Measurements from ENCODE around the gene ADCY4. TPM values are rescaled to one million over a fixed set of nuclear protein-coding genes. Genes with fewer than 3 reads are reported as not detected.

ADCY4 gene
- total RNA-seq, 2 experiments from 2014 or later, result 2.0 to 3.4 TPM

DNA sequence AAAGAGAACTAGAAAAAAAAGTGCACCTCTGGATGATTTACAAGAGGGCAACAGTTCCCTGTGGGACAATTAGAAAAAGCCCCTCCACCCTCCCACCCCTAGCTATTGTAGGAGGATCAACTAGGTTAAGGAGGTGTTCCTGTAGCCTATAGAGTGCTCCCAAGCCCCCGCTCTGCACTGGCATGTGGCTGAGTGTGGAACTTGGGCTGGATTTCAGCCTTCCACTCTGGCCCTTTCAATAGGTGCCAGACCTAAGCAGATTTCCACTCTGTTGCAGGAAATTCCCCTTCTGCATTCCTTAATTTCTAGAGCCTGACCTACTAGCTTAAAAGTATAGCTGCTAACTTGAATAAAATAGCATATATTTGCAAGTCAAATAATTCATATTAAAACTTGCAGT lies 35.9 kb upstream of the ADCY4 start:
- H3K4me2 ChIP-seq (ENCODE audit: low read length), result no peak overlapping the region
- H4K20me1 ChIP-seq (ENCODE audit: insufficient read depth, low read length), result no peaks in the 10 kb centered on the region
- peaks cover 9% of the 10 kb centered on the region; the same call in 1 of the 2 replicates for H3K36me3 ChIP-seq (ENCODE audit: insufficient read depth, low read length)
- intact Hi-C loops (cut with micrococcal nuclease; ENCODE audit: unreplicated experiment), result no loop called here
- no peak overlapping the region for H2AFZ ChIP-seq (ENCODE audit: low read length)
- H3K9me3 ChIP-seq (ENCODE audit: low read length), result no peaks in the 10 kb centered on the region
- CTCF ChIA-PET (ENCODE audit: unreplicated experiment), result interaction anchor here (0.5 to 0.6 kb wide), 2 partner anchors 64 to 105 kb away, joined by 3 to 5 read pairs; no protein-coding TSS in a partner anchor
- POLR2A ChIA-PET, result interaction anchor here (0.6 to 1.4 kb wide), 5 partner anchors 14 to 61 kb away, joined by 3 to 6 read pairs (median 5); no protein-coding TSS in a partner anchor
- DNase-seq (ENCODE audit: low spot score), result no peak
- H3K4me1 ChIP-seq (ENCODE audit: insufficient read depth, low read length, poor library complexity, severe bottlenecking), result peaks cover 19% of the 10 kb centered on the region
- H3K9me2 ChIP-seq (ENCODE audit: insufficient read depth, low read length), result no peaks in the 10 kb centered on the region
- H3K27ac ChIP-seq (ENCODE audit: low read depth, low read length, poor library complexity, severe bottlenecking), result no peak overlapping the region
- TF ChIP-seq EZH2phosphoT487 (IDR thresholded peaks at IDR 0.05; ENCODE audit: borderline replicate concordance, low read depth, low read length), result no peak
- TF ChIP-seq, protein P1, sequence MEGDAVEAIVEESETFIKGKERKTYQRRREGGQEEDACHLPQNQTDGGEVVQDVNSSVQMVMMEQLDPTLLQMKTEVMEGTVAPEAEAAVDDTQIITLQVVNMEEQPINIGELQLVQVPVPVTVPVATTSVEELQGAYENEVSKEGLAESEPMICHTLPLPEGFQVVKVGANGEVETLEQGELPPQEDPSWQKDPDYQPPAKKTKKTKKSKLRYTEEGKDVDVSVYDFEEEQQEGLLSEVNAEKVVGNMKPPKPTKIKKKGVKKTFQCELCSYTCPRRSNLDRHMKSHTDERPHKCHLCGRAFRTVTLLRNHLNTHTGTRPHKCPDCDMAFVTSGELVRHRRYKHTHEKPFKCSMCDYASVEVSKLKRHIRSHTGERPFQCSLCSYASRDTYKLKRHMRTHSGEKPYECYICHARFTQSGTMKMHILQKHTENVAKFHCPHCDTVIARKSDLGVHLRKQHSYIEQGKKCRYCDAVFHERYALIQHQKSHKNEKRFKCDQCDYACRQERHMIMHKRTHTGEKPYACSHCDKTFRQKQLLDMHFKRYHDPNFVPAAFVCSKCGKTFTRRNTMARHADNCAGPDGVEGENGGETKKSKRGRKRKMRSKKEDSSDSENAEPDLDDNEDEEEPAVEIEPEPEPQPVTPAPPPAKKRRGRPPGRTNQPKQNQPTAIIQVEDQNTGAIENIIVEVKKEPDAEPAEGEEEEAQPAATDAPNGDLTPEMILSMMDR (conservative IDR thresholded peaks at IDR 0.05; ENCODE audit: low read length), result no peak
- peaks cover 3% of the 10 kb centered on the region; the same call in 1 of the 2 replicates for H3K79me2 ChIP-seq (ENCODE audit: insufficient read depth, low read depth, low read length)
- no peak overlapping the region for H3K4me3 ChIP-seq (ENCODE audit: low read depth, low read length, poor library complexity, severe bottlenecking)
- BruUV-seq (replicated peaks), result no TSS peak

DNA sequence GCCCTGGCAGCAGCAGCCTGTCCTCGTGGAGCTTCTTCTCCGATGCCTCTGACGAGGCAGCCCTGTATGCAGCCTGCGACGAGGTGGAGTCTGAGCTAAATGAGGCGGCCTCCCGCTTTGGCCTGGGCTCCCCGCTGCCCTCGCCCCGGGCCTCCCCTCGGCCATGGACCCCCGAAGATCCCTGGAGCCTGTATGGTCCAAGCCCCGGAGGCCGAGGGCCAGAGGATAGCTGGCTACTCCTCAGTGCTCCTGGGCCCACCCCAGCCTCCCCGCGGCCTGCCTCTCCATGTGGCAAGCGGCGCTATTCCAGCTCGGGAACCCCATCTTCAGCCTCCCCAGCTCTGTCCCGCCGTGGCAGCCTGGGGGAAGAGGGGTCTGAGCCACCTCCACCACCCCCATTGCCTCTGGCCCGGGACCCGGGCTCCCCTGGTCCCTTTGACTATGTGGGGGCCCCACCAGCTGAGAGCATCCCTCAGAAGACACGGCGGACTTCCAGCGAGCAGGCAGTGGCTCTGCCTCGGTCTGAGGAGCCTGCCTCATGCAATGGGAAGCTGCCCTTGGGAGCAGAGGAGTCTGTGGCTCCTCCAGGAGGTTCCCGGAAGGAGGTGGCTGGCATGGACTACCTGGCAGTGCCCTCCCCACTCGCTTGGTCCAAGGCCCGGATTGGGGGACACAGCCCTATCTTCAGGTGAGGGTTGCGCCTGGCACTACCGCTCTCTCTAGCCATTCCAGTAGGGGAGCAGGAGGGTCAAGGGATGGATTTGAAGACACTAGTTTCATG lies 35.2 kb upstream of the ADCY4 start:
- Histone ChIP-seq H3K79me2 (ENCODE audit: insufficient read depth, low read depth, low read length) (peaks cover 3% of the 10 kb centered on the region; the same call in 1 of the 2 replicates), H3K36me3 (ENCODE audit: insufficient read depth, low read length) (peaks cover 9% of the 10 kb centered on the region; the same call in 1 of the 2 replicates), H3K4me1 (ENCODE audit: insufficient read depth, low read length, poor library complexity, severe bottlenecking) (peaks cover 25% of the 10 kb centered on the region), H2AFZ (ENCODE audit: low read length) (no peak overlapping the region), H3K9me3 (ENCODE audit: low read length) (no peaks in the 10 kb centered on the region), H3K27ac (ENCODE audit: low read depth, low read length, poor library complexity, severe bottlenecking) (no peak overlapping the region), H4K20me1 (ENCODE audit: insufficient read depth, low read length) (no peaks in the 10 kb centered on the region), H3K9me2 (ENCODE audit: insufficient read depth, low read length) (no peaks in the 10 kb centered on the region), H3K4me2 (ENCODE audit: low read length) (no peak overlapping the region), H3K4me3 (ENCODE audit: low read depth, low read length, poor library complexity, severe bottlenecking) (no peak overlapping the region)
- no peak for DNase-seq (ENCODE audit: low spot score)
- intact Hi-C loops (cut with micrococcal nuclease; ENCODE audit: unreplicated experiment), result loop anchor here (5.0 to 10.0 kb wide), 2 partner anchors 173 to 805 kb away; partner anchors contain the start of genes AP1G2 and TM9SF1
- ChIA-PET CTCF (ENCODE audit: unreplicated experiment) (interaction anchor here (0.5 kb wide), 1 partner anchor 63 kb away, joined by 9 read pairs; no protein-coding TSS in a partner anchor), POLR2A (interaction anchor here (0.6 to 1.4 kb wide), 4 partner anchors 15 to 62 kb away, joined by 3 to 6 read pairs (median 5); no protein-coding TSS in a partner anchor)
- TF ChIP-seq, protein P1 (conservative IDR thresholded peaks at IDR 0.05; ENCODE audit: low read length), result no peak
- TF ChIP-seq EZH2phosphoT487 (IDR thresholded peaks at IDR 0.05; ENCODE audit: borderline replicate concordance, low read depth, low read length), result no peak
- no TSS peak for BruUV-seq (replicated peaks)
